GM12878 (cell line): ENCODE data around the gene FTO. TPM values are rescaled to one million over a fixed set of nuclear protein-coding genes. Genes with fewer than 3 reads are reported as not detected.

Experiments
- ATAC-seq: fragments of 200-7000 bp; cut with Tn5 transposase; 3 replicates; pipeline ENCODE4 v1.9.1; 2020; ENCODE audit warnings: mild to moderate bottlenecking, moderate library complexity
- BruUV-seq: library from RNA; stranded (reverse); fragments of 400-500 nt; replicated peaks from 2 replicates; lab custom pipeline; 2021; lab: Mats Ljungman, UMichigan
- CTCF ChIA-PET: fragments of 300-600 bp; sonication (Branson Sonifier 250); formaldehyde crosslinking; extraction: SDS; loops from one replicate; lab custom pipeline; 2021; ENCODE audit warnings: inconsistent platforms; lab: Yijun Ruan, JAX
- POLR2A ChIA-PET: fragments of 350-600 bp; formaldehyde crosslinking; extraction: SDS; loops from one replicate; lab custom pipeline; 2021; ENCODE audit warnings: inconsistent platforms; lab: Charles Lee
- RAD21 ChIA-PET: fragments of 300-600 bp; sonication (Branson Sonifier 250); formaldehyde crosslinking; loops from one replicate; lab custom pipeline; 2023; ENCODE audit warnings: antibody characterized with exemption; ENCODE audit not compliant: unreplicated experiment; lab: Charles Lee
- SMC1A ChIA-PET: fragments of 300-600 bp; sonication (Branson Sonifier 250); formaldehyde crosslinking; loops from one replicate; lab custom pipeline; 2023; ENCODE audit not compliant: unreplicated experiment, uncharacterized antibody; lab: Charles Lee
- DNase-seq: peaks from one replicate; pipeline ENCODE4 v3.0.0-alpha.2; 2011; ENCODE audit warnings: low read depth, low spot score
- FAIRE-seq: peaks from 3 replicates; lab custom pipeline; 2011; peaks lifted over from hg19 to GRCh38; lab: Jason Lieb, UNC
- H2AFZ ChIP-seq: 2 replicates; pipeline ENCODE4 v1.6.0; 2011; ENCODE audit warnings: low read depth, low read length, control low read depth; ENCODE audit not compliant: control insufficient read depth
- H3K27ac ChIP-seq: 2 replicates; pipeline ENCODE4 v1.5.1; 2011; ENCODE audit warnings: control low read depth; ENCODE audit not compliant: control insufficient read depth, insufficient read depth
- H3K27me3 ChIP-seq, 2 experiments: replicated peaks in 1 of 2; 2 replicates each; pipeline versions ENCODE4 v1.6.0 to v1.6.1; 2011; ENCODE audit warnings: low read length in 1 of 2; ENCODE audit not compliant: control insufficient read depth in 2 of 2, insufficient read depth in 2 of 2
- H3K36me3 ChIP-seq, 2 experiments: 2 replicates each; pipeline ENCODE4 v1.5.1; 2011; ENCODE audit warnings: low read length in 1 of 2; ENCODE audit not compliant: control insufficient read depth in 2 of 2, insufficient read depth in 2 of 2
- H3K4me1 ChIP-seq: 2 replicates; pipeline ENCODE4 v1.6.1; 2011; ENCODE audit warnings: mild to moderate bottlenecking, low read length, moderate library complexity, mixed read lengths; ENCODE audit not compliant: control insufficient read depth, insufficient read depth
- H3K4me2 ChIP-seq: 2 replicates; pipeline ENCODE4 v1.6.0; 2011; ENCODE audit warnings: control low read depth; ENCODE audit not compliant: control insufficient read depth, insufficient read depth
- H3K4me3 ChIP-seq: fragments of 200-600 bp; sonication (generic); 2 replicates; pipeline ENCODE4 v1.5.1; 2016
- H3K79me2 ChIP-seq: 2 replicates; pipeline ENCODE4 v1.6.0; 2011; ENCODE audit warnings: low read length; ENCODE audit not compliant: control insufficient read depth, insufficient read depth
- H3K9ac ChIP-seq: 2 replicates; pipeline ENCODE4 v1.8.0; 2011; ENCODE audit warnings: low read length, control low read depth, mixed read lengths; ENCODE audit not compliant: control insufficient read depth, insufficient read depth
- H3K9me3 ChIP-seq: replicated peaks from 3 replicates; pipeline ENCODE4 v1.5.1; 2011; ENCODE audit warnings: mild to moderate bottlenecking, low read length; ENCODE audit not compliant: control insufficient read depth, insufficient read depth
- H4K20me1 ChIP-seq: 2 replicates; pipeline ENCODE4 v1.6.0; 2011; ENCODE audit not compliant: control insufficient read depth, insufficient read depth
- BCL3 ChIP-seq: IDR thresholded peaks from 2 replicates; pipeline ENCODE4 v1.6.1; 2011; ENCODE audit warnings: borderline replicate concordance, low read depth, mild to moderate bottlenecking, moderate library complexity, low read length; ENCODE audit not compliant: insufficient read depth, poor library complexity, severe bottlenecking
- E4F1 ChIP-seq: fragments of 450-650 bp; IDR thresholded peaks from 2 replicates; pipeline ENCODE4 v1.6.1; 2018; ENCODE audit warnings: borderline replicate concordance, mild to moderate bottlenecking; ENCODE audit not compliant: partially characterized antibody
- ESRRA ChIP-seq: IDR thresholded peaks from 2 replicates; pipeline ENCODE4 v1.6.1; 2012; ENCODE audit warnings: mild to moderate bottlenecking, low read length, improper control_type of control experiment
- NKRF ChIP-seq: fragments of 450-650 bp; conservative IDR thresholded peaks from 2 replicates; pipeline ENCODE4 v1.6.1; 2017; ENCODE audit warnings: mild to moderate bottlenecking, moderate library complexity
- RUNX3 ChIP-seq: IDR thresholded peaks from 2 replicates; pipeline ENCODE4 v1.6.1; 2012; ENCODE audit warnings: low read length, inconsistent platforms
- SMC3 ChIP-seq: IDR thresholded peaks from 2 replicates; pipeline ENCODE4 v1.6.1; 2011; ENCODE audit warnings: low read length, improper control_type of control experiment, borderline replicate concordance
- ZBTB33 ChIP-seq: fragments of 450-650 bp; IDR thresholded peaks from 2 replicates; pipeline ENCODE4 v1.6.1; 2017; ENCODE audit warnings: mild to moderate bottlenecking
- WGBS: methylation state at CpG from one replicate; pipeline ENCODE4 v1.1.6; 2016; ENCODE audit warnings: low lambda C conversion rate; ENCODE audit not compliant: insufficient replicate concordance, insufficient coverage; ENCODE audit errors: missing lambda C conversion rate; 5-methylcytosine and 5-hydroxymethylcytosine counted together
- in situ Hi-C: fragments of 300-500 bp; cut with MboI; formaldehyde crosslinking; loops from 9 replicates; pipeline ENCODE4 v1.14.3; 2018; ENCODE audit warnings: mixed read lengths
- intact Hi-C: fragments of 100-400 bp; cut with micrococcal nuclease; formaldehyde crosslinking; loops from one replicate; pipeline ENCODE4 v1.14.2; 2022; ENCODE audit not compliant: unreplicated experiment
- polyA plus RNA-seq, 11 experiments: library from polyadenylated mRNA; depleted of rRNA in 4 of 11; unstranded in 6 of 11; stranded (reverse) in 5 of 11; fragments of >200 nt; fragmentation: Nextera tagmentation in 4 of 11; fragmentation: Illumina TruSeq in 1 of 11; extraction: Ambion mirVana in 4 of 11; extraction: Trizol in 1 of 11; gene quantifications; 1 replicate in 1 of 11; 2 replicates in 10 of 11; pipeline versions ENCODE4 v1.2.1 to v1.2.3, GENCODE V29; 2011 to 2016; ENCODE audit warnings: inconsistent platforms in 2 of 11, missing spikeins in 2 of 11, low read depth in 1 of 11
- total RNA-seq, 4 experiments: library from RNA; depleted of rRNA in 3 of 4; stranded (reverse); fragments of >200 nt in 3 of 4; fragmentation: Illumina TruSeq in 1 of 4; extraction: Trizol in 1 of 4; gene quantifications; 2 replicates each; pipeline versions ENCODE4 v1.2.1 to v1.2.3, GENCODE V29; 2013 to 2021

The FTO gene
- total and polyA plus RNA-seq, 10 of the 15 experiments (the other 5 are each of a cell fraction or from before 2014, with no cell fraction given): 20.1 to 55.0 (median 47.0) TPM

GRCh38 chr16:53654946-53655345 lies 49.0 kb upstream of the FTO start:
- no peaks in the 10 kb centered on the region for H3K36me3 ChIP-seq
- WGBS: 98% methylated on average over 2 of the region's 2 CpGs
- DNase-seq (no peak), FAIRE-seq (no peak), ATAC-seq (peak; percentile 29)
- no peak overlapping the region for H3K4me3 ChIP-seq
- TF ChIP-seq NKRF: no peak
- no peak for TF ChIP-seq BCL3
- TF ChIP-seq E4F1: no peak
- no peak for TF ChIP-seq SMC3
- peak; percentile 63 for TF ChIP-seq RUNX3
- TF ChIP-seq ZBTB33: no peak
- no peak for TF ChIP-seq ESRRA
- ChIA-PET SMC1A (interaction anchor here (0.7 kb wide), 1 partner anchor 55 kb away, joined by 3 read pairs; no protein-coding TSS in a partner anchor), CTCF (interaction anchor here (0.7 kb wide), 1 partner anchor 682 kb away, joined by 3 read pairs; no protein-coding TSS in a partner anchor), RAD21 (no interaction called here), POLR2A (no interaction called here)
- in situ Hi-C loops (no loop called here), intact Hi-C loops (no loop called here)
- no peak overlapping the region for H2AFZ ChIP-seq
- no peaks in the 10 kb centered on the region for H3K9me3 ChIP-seq
- no peaks in the 10 kb centered on the region for H3K4me1 ChIP-seq
- H3K79me2 ChIP-seq: no peaks in the 10 kb centered on the region
- no peaks in the 10 kb centered on the region for H3K27me3 ChIP-seq
- no peaks in the 10 kb centered on the region for H4K20me1 ChIP-seq
- no peak overlapping the region for H3K9ac ChIP-seq
- BruUV-seq: no TSS peak
- no peak overlapping the region for H3K4me2 ChIP-seq
- H3K27ac ChIP-seq: no peak overlapping the region
